ENCODE data around the gene GIT1. TPM values are rescaled to one million over a fixed set of nuclear protein-coding genes. Genes with fewer than 3 reads are reported as not detected.
A peak's percentile ranks its signal among the peaks of the same experiment; 100 is the strongest.

Gene GIT1
- total RNA-seq, 1 donor from 2014 or later = 64.8 TPM

GRCh38 chr17:29621751-29622194 is 32.3 kb upstream of the GIT1 start:
- no peak for DNase-seq

DNA sequence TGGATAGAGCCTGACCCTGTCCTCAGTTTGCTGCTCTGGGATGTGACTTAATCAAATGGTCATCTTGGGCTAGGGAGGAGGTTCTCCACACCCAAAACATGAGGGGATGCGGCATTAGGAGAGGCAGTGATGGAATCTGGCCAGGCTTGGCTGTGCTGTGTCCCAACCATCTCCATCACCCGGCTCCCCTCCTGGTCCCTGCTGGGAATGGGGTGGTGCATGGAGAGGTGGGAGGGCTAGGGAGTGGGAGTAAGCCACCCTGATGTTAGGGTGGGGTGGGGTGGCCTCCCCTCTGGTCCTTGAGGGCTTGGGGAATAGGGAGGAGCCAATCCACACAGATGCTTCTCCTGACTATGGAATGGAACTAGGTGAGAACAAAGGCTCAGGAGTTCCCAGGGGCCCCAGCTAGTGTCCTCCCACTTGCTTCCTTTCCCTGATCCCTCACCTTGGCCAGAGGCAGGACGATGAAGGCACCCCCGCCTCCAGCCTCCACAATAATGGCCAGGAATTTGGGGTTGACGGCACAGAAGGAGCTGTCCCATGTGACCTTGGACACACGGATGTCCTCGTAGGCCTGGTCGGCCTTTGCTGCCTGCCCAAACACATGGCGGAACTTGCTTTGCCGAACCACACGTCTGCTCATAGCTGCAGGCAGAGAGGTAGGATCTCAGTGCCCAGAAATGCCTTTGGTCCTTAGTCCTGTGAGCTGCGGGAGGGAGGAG is 31.5 kb upstream of the GIT1 start:
- no peaks in the 10 kb centered on the region for H3K9me3 ChIP-seq
- no peaks in the 10 kb centered on the region for H3K36me3 ChIP-seq
- no peak overlapping the region for H3K4me3 ChIP-seq
- H3K27me3 ChIP-seq = no peaks in the 10 kb centered on the region
- peaks cover 37% of the 10 kb centered on the region for H3K4me1 ChIP-seq
- ATAC-seq (no peak), DNase-seq (no peak)
- H3K27ac ChIP-seq = no peak overlapping the region
- no peak for TF ChIP-seq CTCF (IDR thresholded peaks at IDR 0.05)
- intact Hi-C loops (cut with DNase I) = no loop called here

More at GRCh38 chr17:29621751-29622194, 32.3 kb upstream of the GIT1 start:
- Histone ChIP-seq H3K27ac (no peak overlapping the region), H3K36me3 (no peaks in the 10 kb centered on the region), H3K9me3 (no peaks in the 10 kb centered on the region), H3K27me3 (no peaks in the 10 kb centered on the region), H3K4me3 (peak overlapping the region; percentile 76), H3K4me1 (peaks cover 29% of the 10 kb centered on the region)
- TF ChIP-seq CTCF (IDR thresholded peaks at IDR 0.05) = no peak
- ATAC-seq = no peak
- intact Hi-C loops (cut with DNase I) = no loop called here

- no peak for TF ChIP-seq CTCF (IDR thresholded peaks at IDR 0.05)
- ATAC-seq = no peak
- no peaks in the 10 kb centered on the region for H3K9me3 ChIP-seq
- peak; percentile 56 for DNase-seq
- no peaks in the 10 kb centered on the region for H3K27me3 ChIP-seq
- intact Hi-C loops (cut with DNase I) = no loop called here
- no peak overlapping the region for H3K4me3 ChIP-seq
- H3K36me3 ChIP-seq = no peaks in the 10 kb centered on the region
- peaks cover 40% of the 10 kb centered on the region for H3K4me1 ChIP-seq
- no peak overlapping the region for H3K27ac ChIP-seq
Measured at GRCh38 chr17:29620271-29620670, 30.8 kb upstream of the GIT1 start.

- no peaks in the 10 kb centered on the region for H3K36me3 ChIP-seq
- TF ChIP-seq CTCF (IDR thresholded peaks at IDR 0.05) = no peak
- intact Hi-C loops (cut with DNase I) = no loop called here
- H3K4me1 ChIP-seq = peaks cover 49% of the 10 kb centered on the region
- H3K4me3 ChIP-seq = no peak overlapping the region
- no peak for ATAC-seq
- H3K9me3 ChIP-seq = no peaks in the 10 kb centered on the region
- no peak overlapping the region for H3K27ac ChIP-seq
- no peaks in the 10 kb centered on the region for H3K27me3 ChIP-seq
- DNase-seq = peak; percentile 43
Measured at GRCh38 chr17:29619251-29619650, 29.8 kb upstream of the GIT1 start.

DNA sequence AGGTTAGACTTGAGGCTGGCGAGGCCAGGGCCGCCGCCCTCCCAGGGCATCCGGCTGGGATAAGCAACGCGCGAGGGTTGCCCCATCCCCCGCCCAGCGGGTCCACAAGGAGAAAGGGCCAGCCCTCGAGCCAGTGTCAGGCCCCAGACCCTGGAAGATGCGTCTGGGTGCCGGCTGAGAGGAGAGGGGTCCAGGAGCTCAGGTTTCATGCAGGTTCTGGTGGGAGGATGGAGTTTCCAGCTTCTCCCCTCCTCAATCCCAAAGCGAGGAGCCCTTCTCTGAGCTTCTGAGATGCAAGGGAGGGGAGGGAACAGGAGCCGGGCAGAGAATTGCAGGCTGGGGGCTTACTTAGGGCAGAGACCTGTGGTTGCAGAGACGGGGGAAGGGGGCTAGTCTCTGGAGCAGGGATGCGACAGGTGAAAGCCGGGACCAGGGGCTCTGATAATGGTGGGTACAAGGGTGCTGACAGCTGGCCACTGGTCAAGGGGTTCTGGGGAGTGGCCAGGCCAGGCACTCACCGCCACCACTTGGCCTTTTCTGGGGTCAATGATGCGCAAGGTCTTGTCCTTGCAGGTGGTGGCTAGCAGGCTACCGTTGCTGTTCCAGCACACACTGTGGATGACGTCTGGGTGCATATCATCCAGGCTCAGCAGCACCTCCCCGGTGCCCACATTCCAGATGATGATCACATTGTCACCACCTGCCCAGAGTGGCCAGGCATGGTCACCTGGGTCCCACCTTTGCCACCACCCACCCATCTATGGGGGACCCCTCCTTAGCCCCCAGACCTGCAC is 29.0 kb upstream of the GIT1 start:
- intact Hi-C loops (cut with DNase I) = no loop called here
- no peaks in the 10 kb centered on the region for H3K36me3 ChIP-seq
- H3K9me3 ChIP-seq = no peaks in the 10 kb centered on the region
- ATAC-seq (no peak), DNase-seq (no peak)
- no peak for TF ChIP-seq CTCF (IDR thresholded peaks at IDR 0.05)
- H3K4me1 ChIP-seq = peaks cover 56% of the 10 kb centered on the region
- H3K4me3 ChIP-seq = peak overlapping the region; percentile 44
- no peaks in the 10 kb centered on the region for H3K27me3 ChIP-seq
- no peak overlapping the region for H3K27ac ChIP-seq

Data from upper lobe of right lung (tissue), 1 donor.